GM19452 (cell line): ENCODE measurements around the gene TMEM220.
"Not testable (repeated sequence)": the region's sequence is repeated elsewhere in the genome, so short reads cannot be mapped to it uniquely, and the experiment has no call there.

ENCODE experiments used
- ATAC-seq: cut with Tn5 transposase; IDR thresholded peaks from one replicate; pipeline ENCODE4 v1.9.1; 2021; ENCODE audit not compliant: unreplicated experiment

Gene TMEM220

DNA sequence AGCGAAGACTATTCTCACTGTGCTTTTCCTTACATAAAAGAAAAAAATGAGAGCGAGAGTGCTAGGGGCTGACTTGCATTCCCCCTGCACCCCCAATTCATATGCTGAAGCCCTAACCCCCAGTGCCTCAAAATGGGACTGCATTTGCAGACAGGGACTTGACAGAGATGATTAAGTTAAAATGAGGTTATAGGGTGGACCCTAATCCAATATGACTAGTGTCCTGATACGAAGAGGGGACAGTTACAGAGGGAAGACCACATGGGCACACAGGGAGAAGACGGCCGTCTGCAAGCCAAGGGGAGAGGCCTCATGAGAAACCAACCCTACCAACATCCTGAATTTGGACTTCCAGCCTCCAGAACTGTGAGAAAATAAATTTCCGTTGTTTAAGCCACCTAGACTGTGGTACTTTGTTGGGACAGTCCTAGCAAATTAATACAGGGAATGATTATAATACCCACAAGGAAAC lies 1.6 kb upstream of the TMEM220 start:
- no peak for ATAC-seq

DNA sequence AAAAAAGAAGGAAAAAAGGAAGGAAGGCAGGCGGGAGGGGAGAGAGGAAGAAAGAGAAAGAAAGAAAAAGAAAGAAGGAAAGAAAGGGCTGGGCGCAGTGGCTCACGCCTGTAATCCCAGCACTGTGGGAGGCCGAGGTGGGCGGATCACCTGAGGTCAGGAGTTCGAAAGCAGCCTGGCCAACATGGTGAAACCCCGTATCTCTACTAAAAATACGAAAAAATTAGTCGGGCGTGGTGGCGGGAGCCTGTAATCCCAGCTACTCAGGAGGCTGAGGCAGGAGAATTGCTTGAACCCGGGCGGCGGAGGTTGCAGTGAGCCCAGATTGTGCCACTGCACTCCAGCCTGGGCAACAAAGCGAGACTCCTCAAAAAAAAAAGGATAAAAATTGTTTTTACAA lies 424 bp upstream of the TMEM220 start:
- ATAC-seq: not testable (repeated sequence)

DNA sequence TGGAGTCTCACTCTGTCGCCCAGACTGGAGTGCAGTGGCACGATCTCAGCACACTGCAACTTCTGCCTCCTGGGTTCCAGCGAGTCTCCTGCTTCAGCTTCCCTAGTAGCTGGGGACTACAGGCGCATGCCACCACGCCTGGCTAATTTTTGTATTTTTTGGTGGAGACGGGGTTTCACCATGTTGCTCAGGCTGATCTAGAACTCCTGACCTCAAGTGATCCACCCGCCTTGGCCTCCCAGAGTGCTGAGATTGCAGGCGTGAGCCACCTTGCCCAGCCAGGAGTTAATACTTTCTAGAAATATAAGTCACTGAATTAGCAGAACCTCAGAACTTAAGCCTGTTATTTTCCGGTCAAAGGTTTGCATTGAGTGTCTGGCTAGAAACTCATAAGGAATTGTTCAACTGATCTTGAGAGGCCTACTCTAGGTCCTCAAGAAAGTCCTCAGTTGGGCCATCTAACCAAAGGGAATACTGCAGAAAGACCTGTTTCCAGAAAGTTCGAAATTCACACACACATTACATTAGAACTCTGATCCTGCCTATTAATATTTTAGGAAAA lies 1.4 kb downstream of the TMEM220 start:
- no peak for ATAC-seq

DNA sequence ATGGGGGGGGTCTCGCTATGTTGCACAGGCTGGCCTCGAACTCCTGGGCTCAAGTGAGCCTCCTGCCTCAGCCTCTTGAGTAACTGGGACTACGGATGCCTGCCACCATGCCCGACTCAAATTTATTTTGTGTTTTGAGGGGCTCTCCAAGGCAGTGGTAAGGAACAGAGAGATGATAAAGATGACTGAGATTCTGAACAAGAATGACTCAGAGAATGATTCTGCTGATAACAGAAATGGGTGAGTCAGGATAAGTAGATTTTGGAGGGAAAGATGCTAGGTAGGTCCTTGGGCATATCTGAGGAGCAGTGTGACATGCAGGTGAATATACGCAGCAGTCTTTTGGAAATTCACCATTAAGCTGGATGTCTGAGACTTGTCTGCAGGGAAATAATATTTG lies 2.6 kb downstream of the TMEM220 start:
- no peak for ATAC-seq

DNA sequence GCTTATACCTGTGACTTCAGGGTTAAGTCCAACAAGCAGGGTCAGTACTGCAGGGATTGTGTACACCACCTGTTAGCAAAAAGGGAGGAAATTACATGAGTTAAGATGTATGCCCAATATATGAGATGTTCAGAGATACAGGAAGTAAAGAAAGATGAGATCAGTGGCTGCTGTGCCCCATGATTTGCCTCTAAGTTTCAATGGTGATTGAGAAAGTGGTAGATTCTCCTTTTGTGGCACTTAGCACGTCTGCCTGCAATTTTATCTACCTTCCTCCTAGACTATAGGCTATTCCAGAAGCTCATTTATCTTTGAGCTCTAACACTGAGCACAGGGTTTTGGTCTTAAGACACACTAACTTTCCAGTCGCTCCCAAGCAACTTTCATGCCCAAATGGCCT lies 3.6 kb downstream of the TMEM220 start:
- ATAC-seq: no peak

DNA sequence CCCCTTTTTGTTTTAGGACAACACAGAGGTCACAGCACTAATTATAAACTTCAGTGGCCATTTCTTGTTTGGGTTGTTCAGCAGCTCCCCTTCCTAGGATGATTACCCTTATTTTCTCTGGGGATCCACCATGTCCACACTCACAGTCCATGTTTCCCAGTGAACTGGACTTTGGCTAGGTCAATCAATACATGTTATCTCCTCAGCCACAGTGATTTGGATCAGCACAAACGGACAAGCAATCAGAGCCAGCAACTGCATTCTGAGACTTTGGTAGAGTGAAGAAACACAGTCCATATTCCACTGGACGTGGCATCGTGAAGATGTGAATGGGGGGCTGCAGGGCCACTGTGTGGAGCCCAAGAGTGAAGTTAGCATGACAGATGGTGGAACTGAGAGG lies 4.6 kb downstream of the TMEM220 start:
- ATAC-seq: no peak

DNA sequence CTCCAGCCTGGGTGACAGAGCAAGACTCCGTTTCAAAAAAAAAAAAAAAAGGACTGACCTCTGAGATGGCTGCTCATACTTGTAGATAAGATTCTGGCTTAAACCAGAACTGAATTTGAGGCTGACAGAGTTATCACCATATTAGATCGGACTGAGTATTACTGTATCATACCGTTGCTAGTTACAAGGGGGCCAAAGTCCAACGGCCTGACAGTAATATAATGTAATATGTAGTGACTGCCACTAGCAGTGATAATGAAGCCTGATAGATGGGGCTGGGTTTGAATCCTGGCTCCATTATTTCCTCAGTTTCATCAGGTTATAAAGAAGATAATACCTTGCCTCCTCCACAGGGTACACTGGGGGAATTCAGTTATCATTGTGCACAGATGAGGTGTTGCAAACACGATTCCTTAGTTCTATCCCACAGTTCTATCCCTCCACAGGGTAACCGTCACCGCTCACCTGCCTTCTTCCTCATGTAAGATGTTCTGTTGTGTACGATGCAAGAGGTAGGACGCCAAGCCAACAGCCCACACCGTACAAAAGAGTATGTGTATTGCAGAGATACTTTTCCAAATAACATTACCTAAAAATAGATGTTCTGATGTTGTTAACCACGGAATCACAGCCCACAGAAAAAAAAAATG lies 5.2 kb downstream of the TMEM220 start:
- no peak for ATAC-seq

DNA sequence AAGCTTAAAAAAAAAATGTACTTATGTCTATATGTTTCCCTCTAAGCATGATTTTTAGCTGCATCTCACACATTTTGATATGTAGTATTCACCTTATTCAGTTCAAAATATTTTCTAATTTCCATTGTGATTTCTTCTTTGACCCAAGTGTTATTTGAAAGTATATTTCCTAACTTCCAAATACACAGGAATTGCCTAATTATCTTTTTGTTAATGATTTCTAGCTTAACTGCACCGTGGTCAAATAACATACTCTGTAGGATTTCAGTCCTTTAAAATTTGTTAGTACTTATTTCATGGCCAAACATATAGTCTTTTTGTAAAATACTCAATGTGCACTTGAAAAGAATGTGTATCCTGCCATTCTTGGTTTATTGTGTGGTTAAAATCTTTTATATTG lies 11.3 kb downstream of the TMEM220 start:
- ATAC-seq: no peak

DNA sequence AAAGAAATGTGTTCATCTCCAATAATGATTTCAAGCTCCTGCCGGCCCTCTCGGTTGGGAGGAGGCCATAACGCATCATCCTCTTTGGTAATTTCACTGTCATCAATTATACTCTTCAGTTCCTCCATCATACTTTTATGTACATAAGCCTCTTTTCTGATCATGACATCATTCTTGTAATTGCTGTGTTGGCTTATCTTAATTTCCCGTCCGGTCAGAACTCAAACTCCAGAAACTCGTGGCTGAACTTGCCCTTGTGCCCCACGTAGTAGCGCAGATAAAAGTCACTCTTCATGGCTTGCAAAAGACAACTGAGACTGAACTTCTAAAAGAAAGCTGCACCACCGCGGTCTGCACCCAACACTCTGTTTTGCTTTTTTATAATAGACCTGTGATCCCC lies 13.6 kb downstream of the TMEM220 start:
- no peak for ATAC-seq

DNA sequence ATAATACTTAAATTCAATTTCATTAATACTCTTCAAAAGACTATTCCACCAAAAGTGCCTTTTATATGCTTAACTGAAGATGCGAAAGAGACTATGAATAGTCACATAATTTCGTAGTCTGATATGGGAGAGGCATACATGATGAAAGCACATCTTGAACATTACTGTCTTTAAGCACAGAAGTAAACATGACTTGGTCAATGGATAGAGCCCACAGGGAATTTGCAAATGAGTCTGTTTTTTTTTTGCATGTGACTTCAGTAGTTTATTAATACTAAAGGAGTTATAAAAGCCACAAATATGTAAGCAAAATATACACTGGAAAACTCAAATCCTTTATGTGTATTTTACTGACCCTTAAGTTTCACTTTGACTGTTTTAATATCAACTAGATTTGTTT lies 16.5 kb downstream of the TMEM220 start:
- no peak for ATAC-seq

DNA sequence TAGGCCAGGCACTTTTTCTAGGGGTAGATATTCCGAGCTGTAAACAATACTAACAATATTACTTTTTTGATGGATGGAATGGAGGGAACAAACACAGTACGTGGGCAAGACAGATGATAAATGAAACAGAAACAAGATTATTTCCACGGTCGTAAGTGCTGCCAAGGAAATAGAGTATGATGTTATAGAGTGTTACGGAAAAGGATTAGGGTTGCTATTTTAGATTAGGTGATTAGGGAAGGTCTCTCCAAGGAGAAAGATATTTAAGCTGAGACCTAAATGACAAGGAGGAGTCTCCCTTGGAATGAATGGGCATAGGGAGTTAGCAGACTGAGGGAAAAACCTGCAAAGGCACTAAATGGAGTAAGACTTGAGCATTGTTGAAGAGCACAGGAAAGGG lies 24.1 kb downstream of the TMEM220 start:
- ATAC-seq: no peak

DNA sequence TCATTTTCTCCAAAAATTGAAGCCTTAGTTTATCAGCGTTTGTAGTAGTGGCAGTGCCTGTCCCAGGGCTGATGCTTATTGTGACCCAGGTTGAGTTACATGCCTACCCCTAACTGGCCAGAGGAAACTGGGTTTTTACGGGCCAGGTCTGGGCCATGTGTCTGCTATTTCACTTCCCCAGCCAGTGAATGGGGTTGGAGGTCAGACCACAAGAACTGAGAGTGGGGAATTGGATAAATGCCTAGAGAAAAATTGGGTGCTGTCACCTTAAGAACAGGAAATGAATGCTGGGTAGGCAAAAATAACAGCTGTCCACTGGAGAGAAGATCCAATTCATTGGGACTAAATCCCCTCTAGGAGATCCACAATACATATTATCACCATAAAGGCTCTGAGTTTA lies 27.2 kb downstream of the TMEM220 start:
- ATAC-seq: no peak

DNA sequence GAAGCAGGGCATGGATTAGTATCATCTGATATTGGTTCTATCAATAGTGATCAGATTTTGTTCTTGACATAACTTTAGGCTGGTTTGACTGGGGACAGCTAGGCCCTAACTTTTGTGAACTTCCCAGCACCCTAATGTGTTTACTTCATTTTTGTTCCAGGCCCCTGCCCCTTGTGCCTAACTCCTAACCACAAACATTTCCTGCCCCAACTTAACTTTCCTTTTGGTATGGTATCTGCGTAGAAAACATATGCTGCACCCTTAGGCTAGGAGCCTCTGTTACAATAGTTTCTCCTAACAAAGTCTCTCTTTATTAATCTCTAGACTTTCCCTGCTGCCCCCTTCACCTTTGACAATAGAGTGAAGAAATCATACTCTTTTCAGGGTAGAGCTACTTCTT lies 30.0 kb downstream of the TMEM220 start:
- no peak for ATAC-seq

DNA sequence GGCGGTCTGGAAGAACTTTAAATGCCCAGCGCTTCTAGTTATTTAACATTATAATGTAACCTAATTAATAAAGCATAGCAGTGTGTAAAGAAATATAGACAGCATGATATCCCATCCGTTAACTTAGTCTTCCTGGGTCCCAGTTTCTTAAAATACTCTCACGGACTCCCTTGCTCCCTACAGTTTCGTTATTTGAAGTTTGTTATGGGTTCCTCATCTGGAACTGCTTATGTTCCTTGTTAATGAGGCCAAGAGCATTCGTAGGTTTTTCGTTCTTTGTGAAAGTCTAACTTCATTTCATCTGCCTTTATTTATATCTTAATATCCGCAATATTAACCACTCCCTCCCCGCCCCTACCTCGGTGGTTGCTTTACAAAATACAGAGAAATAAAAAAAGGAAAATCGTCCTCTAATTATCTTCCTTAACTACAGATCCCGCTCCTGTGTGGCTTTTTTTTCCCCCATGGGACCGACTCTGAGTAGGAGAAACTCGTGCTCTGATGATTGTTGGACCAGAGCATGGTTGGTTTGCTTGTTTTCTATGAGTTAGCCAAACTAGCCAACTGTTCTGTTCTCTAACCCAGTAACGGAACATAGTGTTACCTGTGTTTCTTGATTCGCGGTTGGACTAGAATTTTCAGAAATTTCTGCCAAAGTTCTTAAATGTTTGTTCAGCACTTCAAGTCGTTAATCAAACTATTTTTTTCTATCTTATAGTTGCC lies 31.6 kb downstream of the TMEM220 start:
- no peak for ATAC-seq

DNA sequence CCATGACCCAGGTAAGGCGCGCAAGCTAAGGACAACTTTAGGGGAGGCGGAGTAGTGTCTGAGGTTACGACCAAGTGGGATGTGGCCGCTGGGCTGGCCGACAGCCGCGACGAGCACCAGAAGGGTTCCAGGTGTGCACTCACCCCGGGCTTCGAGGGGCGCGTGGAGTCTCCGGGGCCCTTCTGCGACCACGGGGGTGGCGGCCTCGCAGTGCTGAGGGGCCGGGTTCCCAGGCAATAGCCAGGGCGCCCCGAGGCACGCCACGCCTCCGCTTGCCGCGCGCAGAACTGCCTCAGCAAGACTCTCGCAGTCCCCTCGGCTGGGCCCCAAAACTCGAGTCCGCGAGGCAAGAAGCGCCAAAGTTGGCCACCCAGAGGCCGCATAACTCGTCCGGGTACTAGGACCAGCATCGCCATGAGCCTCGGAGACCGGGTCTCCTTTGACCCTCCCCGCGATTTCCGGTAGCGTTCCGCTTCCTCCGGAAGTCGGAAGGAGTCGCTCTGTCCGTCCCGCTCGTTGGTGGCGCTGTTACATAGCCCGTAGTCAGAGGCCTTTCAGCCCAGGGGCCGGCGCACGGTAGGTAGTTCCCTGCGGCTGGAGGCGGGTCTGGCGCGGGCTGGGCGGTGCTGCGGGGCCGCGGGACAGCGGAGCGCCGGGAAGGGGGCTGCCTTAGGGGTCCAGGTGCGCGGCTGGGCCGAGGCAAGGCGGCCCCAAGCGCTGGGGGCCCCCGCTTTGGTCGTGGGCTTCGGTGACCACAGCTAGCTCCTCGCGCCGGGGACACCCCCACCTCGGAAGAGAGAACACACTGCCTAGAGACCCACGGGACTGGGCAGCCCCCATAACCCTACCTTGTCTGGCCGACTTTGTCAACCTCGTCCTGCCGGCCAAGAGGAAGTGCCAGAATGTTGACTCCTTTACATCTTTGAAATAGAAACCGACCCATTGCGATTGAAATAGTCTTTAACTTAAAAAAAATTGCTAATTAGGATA lies 32.4 kb downstream of the TMEM220 start, which contains the start of the genes ADPRM and SCO1:
ADPRM (plus strand) TSS at position 503 of the 990 bp plus-strand sequence. CDS start 7,333 bp downstream, outside the sequence.
SCO1 (minus strand) TSS at position 442 of the 990 bp plus-strand sequence; CDS start at position 416, 26 bp downstream.
- peak; percentile 92 for ATAC-seq

DNA sequence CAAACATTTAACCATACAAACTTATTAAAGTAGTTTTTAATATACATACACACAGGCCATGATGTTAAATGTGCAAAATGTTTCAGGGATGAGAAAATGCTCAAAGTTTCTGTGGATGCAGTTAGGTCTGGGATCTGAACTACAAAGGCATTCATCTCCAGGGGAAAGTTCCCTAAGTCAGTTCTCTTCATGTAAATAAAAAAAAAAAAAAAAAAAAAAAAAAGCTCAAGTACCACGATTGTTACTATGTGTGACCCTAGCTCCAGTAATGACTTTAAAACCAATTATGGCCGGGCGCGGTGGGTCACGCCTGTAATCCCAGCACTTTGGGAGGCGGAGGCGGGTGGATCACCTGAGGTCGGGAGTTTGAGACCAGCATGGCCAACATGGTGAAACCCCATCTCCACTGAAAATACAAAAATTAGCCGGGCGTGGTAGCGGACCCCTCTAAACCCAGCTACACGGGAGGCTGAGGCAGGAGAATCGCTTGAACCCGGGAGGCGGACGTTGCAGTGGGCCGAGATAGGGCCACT lies 33.9 kb downstream of the TMEM220 start:
- ATAC-seq: not testable (repeated sequence)

DNA sequence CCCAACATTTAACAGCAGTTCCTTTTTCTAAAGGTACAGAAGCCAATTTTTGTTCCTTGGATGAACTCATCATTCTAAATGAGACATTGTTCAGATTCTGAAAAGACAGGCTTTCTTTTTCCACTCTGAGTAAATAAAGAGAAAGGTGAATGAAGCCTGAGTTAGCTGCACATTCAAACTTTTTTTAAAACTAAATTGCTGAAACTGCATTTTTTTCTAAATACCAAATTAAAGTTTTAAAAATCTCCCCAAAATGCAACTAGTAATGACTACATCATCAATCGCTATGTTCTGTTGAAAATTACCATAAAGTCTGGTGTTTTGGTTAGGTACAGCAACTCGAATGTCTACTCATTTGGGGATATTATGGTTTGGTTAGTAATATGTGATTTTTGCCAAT lies 42.3 kb downstream of the TMEM220 start:
- no peak for ATAC-seq

DNA sequence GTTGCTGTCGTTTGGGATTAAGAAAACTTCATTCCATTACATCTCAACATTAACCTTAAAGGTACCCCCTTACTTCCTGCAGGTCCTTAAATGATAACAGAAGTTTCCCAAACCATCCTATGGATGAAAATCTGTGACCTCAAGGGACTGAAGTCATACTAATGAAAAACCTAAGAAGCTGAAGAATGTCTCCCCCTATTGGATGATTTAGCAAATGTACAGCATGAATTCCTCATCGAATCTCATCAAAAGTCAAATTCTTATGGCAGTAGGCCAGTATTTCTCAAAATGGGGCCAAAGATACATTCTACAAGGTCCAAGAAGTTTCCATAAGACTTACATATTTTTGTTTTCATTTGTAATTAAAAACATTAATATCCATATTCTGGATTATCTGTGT lies 46.0 kb downstream of the TMEM220 start:
- no peak for ATAC-seq

DNA sequence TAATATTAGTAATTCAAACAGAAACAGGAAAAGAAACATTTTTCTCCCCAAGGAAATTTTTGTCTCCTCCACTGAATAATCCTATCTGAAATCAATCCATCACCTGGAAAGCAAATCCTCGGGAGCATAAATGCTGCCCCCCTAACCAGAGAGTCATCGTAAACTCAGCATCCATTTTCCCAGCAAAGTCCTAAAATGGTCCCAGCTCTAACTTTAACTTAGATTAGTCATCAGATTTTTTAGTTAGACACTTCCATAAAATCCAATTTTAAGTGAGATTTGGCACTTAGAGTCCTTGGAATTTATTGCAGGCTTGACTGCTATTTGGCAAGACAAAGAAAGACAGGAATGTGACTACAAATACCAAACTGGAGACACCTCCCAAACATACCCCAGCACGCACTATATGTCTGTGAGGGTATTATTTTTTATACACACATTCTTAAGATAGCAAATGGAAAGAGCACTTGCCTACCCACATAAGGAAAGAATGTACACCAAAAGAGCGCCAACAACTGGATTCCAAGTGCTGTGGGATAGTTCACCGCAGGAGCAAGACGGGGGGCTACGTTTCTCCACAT lies 47.9 kb downstream of the TMEM220 start:
- ATAC-seq: no peak

DNA sequence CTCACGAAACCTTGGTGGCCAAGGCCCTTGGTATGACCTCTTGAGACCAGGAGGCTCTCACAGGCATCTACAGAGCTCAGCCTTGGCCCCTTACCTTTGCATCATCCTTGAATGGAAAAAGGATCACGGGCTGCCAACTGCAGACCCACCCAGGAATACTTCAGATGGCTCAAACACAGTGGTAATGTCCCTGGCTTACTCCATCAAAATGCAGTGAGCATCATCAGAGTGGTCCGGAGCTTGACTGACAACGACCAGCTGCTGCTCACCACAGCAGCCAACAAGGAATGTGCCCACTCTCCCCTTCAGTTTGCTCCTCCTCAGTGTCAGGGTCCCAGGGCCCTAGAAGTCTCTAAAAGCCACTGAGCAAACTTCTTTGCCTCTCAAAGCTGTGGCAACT lies 55.1 kb downstream of the TMEM220 start:
- no peak for ATAC-seq
